Esophagus squamous epithelium (tissue), 5 donors: ENCODE data around the gene ODF2L. TPM values are rescaled to one million over a fixed set of nuclear protein-coding genes. Genes with fewer than 3 reads are reported as not detected.
"Not testable (repeated sequence)": the region's sequence is repeated elsewhere in the genome, so short reads cannot be mapped to it uniquely, and the experiment has no call there.

Source experiments
- DNase-seq: peaks from one replicate; lab custom pipeline; 2025; lab: John Stamatoyannopoulos, UW
- H3K27ac ChIP-seq, 4 donors: fragments of 200-600 bp; sonication (generic); one replicate each; pipeline ENCODE4 v1.5.1; 2016 to 2019; ENCODE audit warnings: mild to moderate bottlenecking in 1 of 4
- H3K27me3 ChIP-seq, 4 donors: fragments of 200-600 bp; sonication (generic); 1 replicate in 3 of 4; 2 replicates in 1 of 4; pipeline versions ENCODE4 v1.5.1 to v1.6.0; 2017 to 2021; ENCODE audit warnings: antibody characterized with exemption in 1 of 4
- H3K36me3 ChIP-seq, 3 donors: fragments of 200-600 bp; sonication (generic); one replicate each; pipeline ENCODE4 v1.5.1; 2016 to 2019
- H3K4me1 ChIP-seq, 3 donors: fragments of 200-600 bp; sonication (generic); one replicate each; pipeline ENCODE4 v1.5.1; 2017 to 2019
- H3K4me3 ChIP-seq, 4 donors: fragments of 200-600 bp; sonication (generic); 1 replicate in 3 of 4; 2 replicates in 1 of 4; pipeline ENCODE4 v1.5.1; 2016 to 2019; ENCODE audit warnings: mild to moderate bottlenecking in 2 of 4, moderate library complexity in 1 of 4
- H3K9me3 ChIP-seq, 3 donors: fragments of 200-600 bp; sonication (generic); one replicate each; pipeline ENCODE4 v1.5.1; 2016 to 2019
- POLR2A ChIP-seq, 4 donors: fragments of 450-650 bp; IDR thresholded peaks; one replicate each; pipeline ENCODE4 v1.6.1; 2017; ENCODE audit warnings: antibody characterized with exemption in 4 of 4, mild to moderate bottlenecking in 4 of 4, moderate library complexity in 3 of 4
- WGBS, 2 donors: methylation state at CpG; one replicate each; pipeline ENCODE4 v1.1.5; 2018; 5-methylcytosine and 5-hydroxymethylcytosine counted together
- intact Hi-C: fragments of 100-400 bp; cut with DNase I; formaldehyde crosslinking; loops from one replicate; pipeline ENCODE4 v1.15.0; 2022
- total RNA-seq, 4 donors: library from RNA; depleted of rRNA; stranded (reverse); fragments of >200 nt; gene quantifications; one replicate each; pipeline ENCODE4 v1.1.0, GENCODE V29; 2016
- TF ChIP-seq, protein P1 (sequence below), 6 experiments: fragments of 450-650 bp in 4 of 6; fragments of 200-600 bp in 2 of 6; sonication (generic) in 2 of 6; IDR thresholded peaks; one replicate each; pipeline ENCODE4 v1.5.1; 2016 to 2019; ENCODE audit warnings: antibody characterized with exemption in 6 of 6, mild to moderate bottlenecking in 4 of 6, moderate library complexity in 4 of 6
- donor health status: DM: yes; HTN: yes; CAD: no.

The ODF2L gene
- total RNA-seq, 4 donors from 2014 or later: 20.9 to 37.1 (median 26.2) TPM

DNA sequence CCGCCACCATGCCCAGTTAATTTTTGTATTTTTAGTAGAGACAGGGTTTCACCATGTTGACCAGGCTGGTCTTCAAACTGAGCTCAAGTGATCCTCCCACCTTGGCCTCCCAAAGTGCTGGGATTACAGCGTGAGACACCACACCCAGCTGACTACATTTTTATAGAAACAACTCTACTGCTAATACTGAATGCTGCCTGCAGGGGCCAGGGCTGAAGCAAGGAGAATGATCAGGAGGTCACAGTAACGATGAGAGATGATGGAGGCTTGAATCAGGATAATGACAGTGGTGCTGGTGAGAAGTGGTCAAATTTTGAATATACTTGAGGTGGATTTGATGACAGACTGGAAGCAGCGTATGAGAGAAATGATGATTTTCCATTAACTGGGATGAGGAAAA lies 33.3 kb downstream of the ODF2L start:
- H3K4me3 ChIP-seq: no peak overlapping the region
- no peaks in the 10 kb centered on the region for H3K9me3 ChIP-seq
- H3K4me1 ChIP-seq: no peaks in the 10 kb centered on the region
- TF ChIP-seq POLR2A (IDR thresholded peaks at IDR 0.05): no peak
- TF ChIP-seq, protein P1, sequence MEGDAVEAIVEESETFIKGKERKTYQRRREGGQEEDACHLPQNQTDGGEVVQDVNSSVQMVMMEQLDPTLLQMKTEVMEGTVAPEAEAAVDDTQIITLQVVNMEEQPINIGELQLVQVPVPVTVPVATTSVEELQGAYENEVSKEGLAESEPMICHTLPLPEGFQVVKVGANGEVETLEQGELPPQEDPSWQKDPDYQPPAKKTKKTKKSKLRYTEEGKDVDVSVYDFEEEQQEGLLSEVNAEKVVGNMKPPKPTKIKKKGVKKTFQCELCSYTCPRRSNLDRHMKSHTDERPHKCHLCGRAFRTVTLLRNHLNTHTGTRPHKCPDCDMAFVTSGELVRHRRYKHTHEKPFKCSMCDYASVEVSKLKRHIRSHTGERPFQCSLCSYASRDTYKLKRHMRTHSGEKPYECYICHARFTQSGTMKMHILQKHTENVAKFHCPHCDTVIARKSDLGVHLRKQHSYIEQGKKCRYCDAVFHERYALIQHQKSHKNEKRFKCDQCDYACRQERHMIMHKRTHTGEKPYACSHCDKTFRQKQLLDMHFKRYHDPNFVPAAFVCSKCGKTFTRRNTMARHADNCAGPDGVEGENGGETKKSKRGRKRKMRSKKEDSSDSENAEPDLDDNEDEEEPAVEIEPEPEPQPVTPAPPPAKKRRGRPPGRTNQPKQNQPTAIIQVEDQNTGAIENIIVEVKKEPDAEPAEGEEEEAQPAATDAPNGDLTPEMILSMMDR (IDR thresholded peaks at IDR 0.05): no peak
- intact Hi-C loops: no loop called here
- H3K36me3 ChIP-seq: peaks cover 0 to 35% (median 0%) of the 10 kb centered on the region in 3 donors
- DNase-seq: no peak
- no peak overlapping the region for H3K27ac ChIP-seq
- WGBS, 2 donors: 99 to 100% methylated on average over 3 to 4 of the region's 4 CpGs
- H3K27me3 ChIP-seq: no peaks in the 10 kb centered on the region

DNA sequence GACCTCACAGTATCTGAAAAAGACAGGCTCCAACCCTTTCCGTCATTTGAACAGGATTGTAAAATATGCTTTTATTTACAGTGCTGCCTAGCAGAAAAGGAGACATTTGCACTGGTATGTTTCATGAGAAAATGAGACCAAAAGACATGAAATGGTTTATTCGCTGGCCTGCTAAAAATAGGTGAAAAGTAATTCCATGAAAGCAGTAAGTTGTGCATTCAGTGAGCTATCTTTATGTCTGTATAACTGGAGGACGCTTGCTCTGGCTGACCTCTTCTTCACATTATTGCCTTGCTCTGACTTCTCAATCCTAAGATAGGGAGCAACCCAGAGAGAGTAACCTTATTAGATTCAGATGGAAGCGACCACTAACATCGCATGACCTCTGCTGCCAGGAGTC lies 38.3 kb downstream of the ODF2L start:
- peaks cover 5 to 74% (median 6%) of the 10 kb centered on the region in 3 donors for H3K36me3 ChIP-seq
- H3K4me1 ChIP-seq: no peaks in the 10 kb centered on the region
- H3K27ac ChIP-seq: no peak overlapping the region
- no peak for TF ChIP-seq POLR2A (IDR thresholded peaks at IDR 0.05)
- TF ChIP-seq, protein P1 (IDR thresholded peaks at IDR 0.05): no peak
- H3K4me3 ChIP-seq: no peak overlapping the region
- H3K9me3 ChIP-seq: no peaks in the 10 kb centered on the region
- no peaks in the 10 kb centered on the region for H3K27me3 ChIP-seq
- 79 to 83% methylated on average over 5 of the region's 5 CpGs for WGBS, 2 donors
- intact Hi-C loops: no loop called here
- DNase-seq: no peak

DNA sequence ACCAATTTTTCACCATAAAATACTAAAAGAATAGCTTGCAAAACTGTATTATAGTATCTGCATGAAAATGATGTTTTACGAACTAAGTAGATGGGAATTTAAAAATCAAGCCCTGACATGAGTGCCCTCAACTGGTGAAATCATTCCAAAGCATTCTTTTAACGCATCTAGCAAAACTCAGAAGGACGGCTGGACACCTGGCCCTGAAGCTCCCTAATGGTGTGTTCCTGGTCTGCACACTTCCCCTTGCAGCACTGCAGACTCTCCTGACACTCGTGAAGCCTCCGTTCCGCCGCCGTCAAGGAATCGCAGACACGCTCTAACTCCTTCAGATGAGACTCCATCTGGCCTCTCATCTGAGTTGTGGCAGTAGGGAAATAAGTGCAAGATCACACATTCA lies 39.9 kb downstream of the ODF2L start:
- H3K4me3 ChIP-seq: no peak overlapping the region
- 78 to 82% methylated on average over 10 of the region's 10 CpGs for WGBS, 2 donors
- H3K27ac ChIP-seq: no peak overlapping the region
- no peak for TF ChIP-seq POLR2A (IDR thresholded peaks at IDR 0.05)
- TF ChIP-seq, protein P1 (IDR thresholded peaks at IDR 0.05): no peak
- H3K27me3 ChIP-seq: no peaks in the 10 kb centered on the region
- H3K36me3 ChIP-seq: peaks cover 5 to 69% (median 6%) of the 10 kb centered on the region in 3 donors
- no peaks in the 10 kb centered on the region for H3K4me1 ChIP-seq
- intact Hi-C loops: no loop called here
- no peak for DNase-seq
- H3K9me3 ChIP-seq: no peaks in the 10 kb centered on the region

DNA sequence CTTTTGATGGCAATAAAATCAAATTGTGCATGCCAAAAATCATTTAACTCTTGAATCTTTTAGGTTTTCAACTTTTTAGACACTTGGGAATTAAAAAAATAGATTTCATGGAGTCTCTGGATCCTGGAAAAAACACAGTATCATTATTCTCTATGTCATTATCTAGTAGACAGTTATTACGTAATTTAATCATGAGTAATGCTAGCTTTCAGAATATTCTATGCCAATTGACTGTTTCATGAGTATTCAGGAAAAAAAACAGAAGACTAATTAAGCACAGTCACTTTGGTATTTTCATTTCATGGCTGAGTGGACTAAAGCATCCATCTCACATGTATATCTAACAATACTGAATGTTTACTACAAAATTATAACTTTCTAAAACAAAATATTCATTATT lies 44.0 kb downstream of the ODF2L start:
- no peaks in the 10 kb centered on the region for H3K4me1 ChIP-seq
- no peak overlapping the region for H3K27ac ChIP-seq
- no peak for DNase-seq
- intact Hi-C loops: no loop called here
- H3K27me3 ChIP-seq: no peaks in the 10 kb centered on the region
- peaks cover 5 to 43% (median 6%) of the 10 kb centered on the region in 3 donors for H3K36me3 ChIP-seq
- H3K9me3 ChIP-seq: no peaks in the 10 kb centered on the region
- 78 to 83% methylated on average over 1 of the region's 1 CpG for WGBS, 2 donors
- TF ChIP-seq POLR2A (IDR thresholded peaks at IDR 0.05): no peak
- TF ChIP-seq, protein P1 (IDR thresholded peaks at IDR 0.05): no peak
- no peak overlapping the region for H3K4me3 ChIP-seq

- H3K4me1 ChIP-seq, DNase-seq, H3K4me3 ChIP-seq, H3K27me3 ChIP-seq, H3K9me3 ChIP-seq, H3K27ac ChIP-seq, intact Hi-C loops: not testable (repeated sequence)
- 85 to 94% methylated on average over 3 of the region's 3 CpGs for WGBS, 2 donors
- peaks cover 5 to 28% (median 6%) of the 10 kb centered on the region in 3 donors for H3K36me3 ChIP-seq
Measured at GRCh38 chr1:86350230-86350629, 45.9 kb downstream of the ODF2L start.

DNA sequence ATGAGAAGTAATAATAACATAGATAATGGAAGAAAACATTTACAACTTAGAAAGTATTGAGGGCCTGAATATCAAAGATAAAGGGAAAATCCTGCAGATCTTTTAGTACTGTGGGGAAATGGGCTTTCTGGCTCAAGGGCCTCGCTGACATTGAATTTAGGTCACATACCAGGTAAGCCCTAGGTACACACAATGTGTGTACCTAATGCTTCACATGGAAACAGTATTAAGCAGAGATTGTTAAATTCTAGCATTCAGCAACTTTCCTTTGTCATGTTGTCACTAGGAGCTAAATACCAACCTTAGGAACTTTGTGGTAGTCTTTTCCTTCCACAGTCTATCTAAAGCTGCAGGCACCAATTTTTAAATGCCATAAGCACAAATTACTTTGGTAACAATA lies 49.7 kb downstream of the ODF2L start:
- WGBS, 2 donors: 83 to 94% methylated on average over 1 of the region's 1 CpG
- DNase-seq: no peak
- TF ChIP-seq, protein P1 (IDR thresholded peaks at IDR 0.05): no peak
- TF ChIP-seq POLR2A (IDR thresholded peaks at IDR 0.05): no peak
- intact Hi-C loops: no loop called here
- Histone ChIP-seq H3K36me3 (no peaks in the 10 kb centered on the region), H3K4me3 (no peak overlapping the region), H3K9me3 (no peaks in the 10 kb centered on the region), H3K27ac (no peak overlapping the region), H3K27me3 (no peaks in the 10 kb centered on the region), H3K4me1 (no peaks in the 10 kb centered on the region)
